Duodenal mucosa (tissue), 2 donors: ENCODE results near the gene SBF2.

Source experiments
- H3K27ac ChIP-seq: one replicate; pipeline ENCODE4 v1.7.0; 2013; ENCODE audit warnings: low read depth, low read length
- H3K27me3 ChIP-seq, 2 donors: one replicate each; pipeline ENCODE4 v1.7.0; 2013; ENCODE audit warnings: low read length in 2 of 2, control low read depth in 1 of 2; ENCODE audit not compliant: insufficient read depth in 2 of 2, control insufficient read depth in 1 of 2
- H3K36me3 ChIP-seq, 2 donors: one replicate each; pipeline ENCODE4 v1.7.0; 2013; ENCODE audit warnings: low read length in 2 of 2, control low read depth in 1 of 2; ENCODE audit not compliant: insufficient read depth in 2 of 2, control insufficient read depth in 1 of 2
- H3K4me1 ChIP-seq, 2 donors: one replicate each; pipeline ENCODE4 v1.7.0; 2013; ENCODE audit warnings: low read length in 2 of 2, control low read depth in 1 of 2; ENCODE audit not compliant: insufficient read depth in 2 of 2, control insufficient read depth in 1 of 2
- H3K4me3 ChIP-seq, 2 donors: one replicate each; pipeline ENCODE4 v1.7.0; 2013; ENCODE audit warnings: low read length in 2 of 2, low read depth in 1 of 2
- H3K9ac ChIP-seq, 2 donors: one replicate each; pipeline ENCODE4 v1.7.0; 2013; ENCODE audit warnings: low read length in 2 of 2, low read depth in 1 of 2
- H3K9me3 ChIP-seq, 2 donors: one replicate each; pipeline ENCODE4 v1.7.0; 2013; ENCODE audit warnings: low read length in 2 of 2, control low read depth in 1 of 2; ENCODE audit not compliant: control insufficient read depth in 1 of 2

The SBF2 gene

GRCh38 chr11:10293423-10294289 lies at the start of gene SBF2:
Gene SBF2, minus strand, starts transcription at chr11:10294219. Its CDS starts 150 bp downstream, at chr11:10294069.
- Histone ChIP-seq H3K9ac (peak within 1 kb of the TSS; percentile 65 to 69), H3K4me1 (peaks cover 18 to 29% of the 10 kb centered on the region in 2 donors), H3K27ac (peak within 1 kb of the TSS; percentile 92), H3K4me3 (peak within 1 kb of the TSS; percentile 81 to 87), H3K9me3 (no peaks in the 10 kb centered on the region), H3K36me3 (peaks cover 0 to 3% of the 10 kb centered on the region in 2 donors), H3K27me3 (peaks cover 0 to 5% of the 10 kb centered on the region in 2 donors)

- H3K36me3 ChIP-seq: no peaks in the 10 kb centered on the region
- no peak overlapping the region for H3K4me3 ChIP-seq
- no peak overlapping the region for H3K27ac ChIP-seq
- H3K4me1 ChIP-seq: no peaks in the 10 kb centered on the region
- H3K9me3 ChIP-seq: no peaks in the 10 kb centered on the region
- H3K27me3 ChIP-seq: no peaks in the 10 kb centered on the region
- no peak overlapping the region for H3K9ac ChIP-seq
Measured at GRCh38 chr11:10338287-10338686, 44.3 kb upstream of the SBF2 start.

- H3K4me1 ChIP-seq: peaks cover 5 to 8% of the 10 kb centered on the region in 2 donors
Measured at GRCh38 chr11:10333490-10333889, 39.5 kb upstream of the SBF2 start.

GRCh38 chr11:10331548-10332289 lies 37.7 kb upstream of the SBF2 start:
- H3K27me3 ChIP-seq: no peaks in the 10 kb centered on the region
- H3K9ac ChIP-seq: no peak overlapping the region
- H3K27ac ChIP-seq: no peak overlapping the region
- H3K9me3 ChIP-seq: no peaks in the 10 kb centered on the region
- peaks cover 16 to 25% of the 10 kb centered on the region in 2 donors for H3K4me1 ChIP-seq
- H3K36me3 ChIP-seq: no peaks in the 10 kb centered on the region
- no peak overlapping the region for H3K4me3 ChIP-seq

More at GRCh38 chr11:10333490-10333889, 39.5 kb upstream of the SBF2 start:
- no peak overlapping the region for H3K27ac ChIP-seq
- no peaks in the 10 kb centered on the region for H3K9me3 ChIP-seq
- no peak overlapping the region for H3K4me3 ChIP-seq
- H3K36me3 ChIP-seq: no peaks in the 10 kb centered on the region
- H3K9ac ChIP-seq: no peak overlapping the region
- no peaks in the 10 kb centered on the region for H3K27me3 ChIP-seq

- Histone ChIP-seq H3K4me1 (peaks cover 17 to 38% of the 10 kb centered on the region in 2 donors), H3K36me3 (no peaks in the 10 kb centered on the region), H3K27me3 (no peaks in the 10 kb centered on the region), H3K9me3 (no peaks in the 10 kb centered on the region), H3K27ac (no peak overlapping the region), H3K4me3 (no peak overlapping the region), H3K9ac (no peak overlapping the region)
Measured at GRCh38 chr11:10329935-10330334, 35.9 kb upstream of the SBF2 start.

GRCh38 chr11:10329356-10329755 lies 35.3 kb upstream of the SBF2 start:
- Histone ChIP-seq H3K9me3 (no peaks in the 10 kb centered on the region), H3K4me3 (no peak overlapping the region), H3K36me3 (no peaks in the 10 kb centered on the region), H3K9ac (no peak overlapping the region), H3K4me1 (peaks cover 17 to 42% of the 10 kb centered on the region in 2 donors), H3K27ac (no peak overlapping the region), H3K27me3 (no peaks in the 10 kb centered on the region)

GRCh38 chr11:10328314-10329098 lies 34.5 kb upstream of the SBF2 start:
- Histone ChIP-seq H3K4me3 (no peak overlapping the region), H3K9me3 (no peaks in the 10 kb centered on the region), H3K9ac (no peak overlapping the region), H3K27me3 (no peaks in the 10 kb centered on the region), H3K4me1 (peaks cover 22 to 50% of the 10 kb centered on the region in 2 donors), H3K27ac (peak overlapping the region; percentile 14), H3K36me3 (no peaks in the 10 kb centered on the region)

- H3K4me1 ChIP-seq: peaks cover 27 to 63% of the 10 kb centered on the region in 2 donors
- H3K27me3 ChIP-seq: no peaks in the 10 kb centered on the region
- H3K9ac ChIP-seq: no peak overlapping the region
- no peaks in the 10 kb centered on the region for H3K9me3 ChIP-seq
- no peak overlapping the region for H3K4me3 ChIP-seq
- no peaks in the 10 kb centered on the region for H3K36me3 ChIP-seq
- no peak overlapping the region for H3K27ac ChIP-seq
Measured at GRCh38 chr11:10327254-10327653, 33.2 kb upstream of the SBF2 start.

GRCh38 chr11:10326012-10326964 lies 32.3 kb upstream of the SBF2 start:
- Histone ChIP-seq H3K9ac (no peak overlapping the region), H3K9me3 (no peaks in the 10 kb centered on the region), H3K36me3 (no peaks in the 10 kb centered on the region), H3K27ac (no peak overlapping the region), H3K4me3 (no peak overlapping the region), H3K27me3 (no peaks in the 10 kb centered on the region), H3K4me1 (peaks cover 27 to 63% of the 10 kb centered on the region in 2 donors)
